ENCODE measurements around the gene HSD11B2. TPM values are rescaled to one million over a fixed set of nuclear protein-coding genes. Genes with fewer than 3 reads are reported as not detected.
A peak's percentile ranks its signal among the peaks of the same experiment; 100 is the strongest.

HSD11B2 gene
- total RNA-seq, 1 experiment from 2014 or later = 2.4 TPM

GRCh38 chr16:67400901-67401300 lies 30.0 kb upstream of the HSD11B2 start:
- ChIA-PET CTCF (no interaction called here), POLR2A (ENCODE audit: unreplicated experiment) (no interaction called here)
- Histone ChIP-seq H2AFZ (ENCODE audit: low read length) (no peak overlapping the region), H3K4me3 (ENCODE audit: low read length) (no peak overlapping the region), H3K27me3 (ENCODE audit: low read length) (no peaks in the 10 kb centered on the region), H3K4me1 (ENCODE audit: insufficient read depth, low read length) (peaks cover 24% of the 10 kb centered on the region), H3K27ac (ENCODE audit: low read length) (no peak overlapping the region), H3K9ac (ENCODE audit: low read length) (no peak overlapping the region), H3K79me2 (ENCODE audit: low read length) (no peaks in the 10 kb centered on the region), H3K36me3 (ENCODE audit: low read depth, low read length) (no peaks in the 10 kb centered on the region), H3K9me2 (replicated peaks; ENCODE audit: low read length) (no peaks in the 10 kb centered on the region), H3F3A (ENCODE audit: low read length, unreplicated experiment) (no peaks in the 10 kb centered on the region), H4K20me1 (ENCODE audit: low read length) (no peaks in the 10 kb centered on the region), H3K4me2 (ENCODE audit: low read length) (no peak overlapping the region), H3K9me3 (ENCODE audit: low read length) (no peaks in the 10 kb centered on the region)
- DNase-seq (no peak), ATAC-seq (no peak)
- intact Hi-C loops (cut with micrococcal nuclease) = no loop called here
- TF ChIP-seq CTCF (conservative IDR thresholded peaks at IDR 0.05; ENCODE audit: low read depth, low read length) = no peak
- no peak for TF ChIP-seq EZH2phosphoT487 (IDR thresholded peaks at IDR 0.05; ENCODE audit: borderline replicate concordance, low read length)
- TF ChIP-seq EZH2 (IDR thresholded peaks at IDR 0.05; ENCODE audit: low read length, unreplicated experiment) = no peak
- no TSS peak for BruUV-seq (replicated peaks)

GRCh38 chr16:67403976-67404555 lies 26.9 kb upstream of the HSD11B2 start:
- peak overlapping the region; percentile 62; the same call in 1 of the 2 replicates for H3K9ac ChIP-seq (ENCODE audit: low read length)
- CTCF ChIA-PET = no interaction called here
- no peaks in the 10 kb centered on the region for H4K20me1 ChIP-seq (ENCODE audit: low read length)
- TF ChIP-seq EZH2 (IDR thresholded peaks at IDR 0.05; ENCODE audit: low read length, unreplicated experiment) (no peak), CTCF (conservative IDR thresholded peaks at IDR 0.05; ENCODE audit: low read depth, low read length) (no peak), EZH2phosphoT487 (IDR thresholded peaks at IDR 0.05; ENCODE audit: borderline replicate concordance, low read length) (no peak)
- H3K79me2 ChIP-seq (ENCODE audit: low read length) = no peaks in the 10 kb centered on the region
- no TSS peak for BruUV-seq (replicated peaks)
- peak overlapping the region; percentile 96 for H3K27ac ChIP-seq (ENCODE audit: low read length)
- intact Hi-C loops (cut with micrococcal nuclease) = no loop called here
- H3K4me1 ChIP-seq (ENCODE audit: insufficient read depth, low read length) = peaks cover 34% of the 10 kb centered on the region
- POLR2A ChIA-PET (ENCODE audit: unreplicated experiment) = no interaction called here
- no peaks in the 10 kb centered on the region for H3K36me3 ChIP-seq (ENCODE audit: low read depth, low read length)
- H3K27me3 ChIP-seq (ENCODE audit: low read length) = no peaks in the 10 kb centered on the region
- H3K4me2 ChIP-seq (ENCODE audit: low read length) = peak overlapping the region; percentile 66
- no peak overlapping the region for H2AFZ ChIP-seq (ENCODE audit: low read length)
- no peaks in the 10 kb centered on the region for H3F3A ChIP-seq (ENCODE audit: low read length, unreplicated experiment)
- ATAC-seq (no peak), DNase-seq (no peak)
- H3K9me3 ChIP-seq (ENCODE audit: low read length) = no peaks in the 10 kb centered on the region
- H3K4me3 ChIP-seq (ENCODE audit: low read length) = no peak overlapping the region
- no peaks in the 10 kb centered on the region for H3K9me2 ChIP-seq (replicated peaks; ENCODE audit: low read length)

- ChIA-PET POLR2A (ENCODE audit: unreplicated experiment) (no interaction called here), CTCF (no interaction called here)
- no peaks in the 10 kb centered on the region for H3K9me3 ChIP-seq (ENCODE audit: low read length)
- peak overlapping the region; percentile 66 for H3K4me2 ChIP-seq (ENCODE audit: low read length)
- no peak overlapping the region for H2AFZ ChIP-seq (ENCODE audit: low read length)
- H3K9ac ChIP-seq (ENCODE audit: low read length) = peak overlapping the region; percentile 62; the same call in 1 of the 2 replicates
- H3K4me3 ChIP-seq (ENCODE audit: low read length) = no peak overlapping the region
- peak; percentile 83 for ATAC-seq
- no peaks in the 10 kb centered on the region for H3F3A ChIP-seq (ENCODE audit: low read length, unreplicated experiment)
- DNase-seq = peak; percentile 96
- no peaks in the 10 kb centered on the region for H4K20me1 ChIP-seq (ENCODE audit: low read length)
- no peaks in the 10 kb centered on the region for H3K9me2 ChIP-seq (replicated peaks; ENCODE audit: low read length)
- H3K36me3 ChIP-seq (ENCODE audit: low read depth, low read length) = no peaks in the 10 kb centered on the region
- no peaks in the 10 kb centered on the region for H3K27me3 ChIP-seq (ENCODE audit: low read length)
- no peaks in the 10 kb centered on the region for H3K79me2 ChIP-seq (ENCODE audit: low read length)
- intact Hi-C loops (cut with micrococcal nuclease) = no loop called here
- H3K4me1 ChIP-seq (ENCODE audit: insufficient read depth, low read length) = peaks cover 34% of the 10 kb centered on the region
- TF ChIP-seq CTCF (conservative IDR thresholded peaks at IDR 0.05; ENCODE audit: low read depth, low read length) (no peak), EZH2 (IDR thresholded peaks at IDR 0.05; ENCODE audit: low read length, unreplicated experiment) (no peak), EZH2phosphoT487 (IDR thresholded peaks at IDR 0.05; ENCODE audit: borderline replicate concordance, low read length) (no peak)
- H3K27ac ChIP-seq (ENCODE audit: low read length) = peak overlapping the region; percentile 96
- no TSS peak for BruUV-seq (replicated peaks)
These were observed 26.1 kb upstream of the HSD11B2 start for GRCh38 chr16:67404740-67405226.
